Psoas muscle (tissue), 8 donors: ENCODE data around the gene HAPLN2. TPM values are rescaled to one million over a fixed set of nuclear protein-coding genes. Genes with fewer than 3 reads are reported as not detected.
A peak's percentile ranks its signal among the peaks of the same experiment; 100 is the strongest.

Source experiments
- ATAC-seq, 4 donors: fragments of 200-7000 bp; cut with Tn5 transposase; one replicate each; pipeline ENCODE4 v1.9.1; 2020; ENCODE audit warnings: moderate library complexity in 3 of 4, mild to moderate bottlenecking in 2 of 4
- DNase-seq, 2 donors: peaks; one replicate each; pipeline ENCODE4 v3.0.0-alpha.2; 2020
- H3K27ac ChIP-seq: fragments of 200-600 bp; one replicate; pipeline ENCODE4 v1.8.0; 2022
- H3K27me3 ChIP-seq, 3 donors: fragments of 200-600 bp in 1 of 3; one replicate each; pipeline versions ENCODE4 v1.6.1 to v1.8.0; 2013 to 2022; ENCODE audit warnings: low read length in 2 of 3, mild to moderate bottlenecking in 2 of 3, moderate library complexity in 1 of 3; ENCODE audit not compliant: insufficient read depth in 3 of 3
- H3K36me3 ChIP-seq, 2 donors: fragments of 200-600 bp in 1 of 2; one replicate each; pipeline versions ENCODE4 v1.6.1 to v1.8.0; 2013 to 2022; ENCODE audit warnings: low read depth in 1 of 2, mild to moderate bottlenecking in 1 of 2, moderate library complexity in 1 of 2; ENCODE audit not compliant: insufficient read depth in 1 of 2
- H3K4me1 ChIP-seq: fragments of 200-600 bp; one replicate; pipeline ENCODE4 v1.8.0; 2022
- H3K4me3 ChIP-seq: fragments of 200-600 bp; one replicate; pipeline ENCODE4 v1.8.0; 2022; ENCODE audit warnings: mild to moderate bottlenecking
- H3K9me3 ChIP-seq: fragments of 200-600 bp; one replicate; pipeline ENCODE4 v1.8.0; 2022
- WGBS, 3 donors: extraction: QIAGEN DNeasy Blood & Tissue Kit; methylation state at CpG; one replicate each; pipeline versions ENCODE4 v1.1.6 to v1.1.7; 2013; 5-methylcytosine and 5-hydroxymethylcytosine counted together
- intact Hi-C, 2 donors: fragments of 100-400 bp; cut with DNase I; formaldehyde crosslinking; loops; one replicate each; pipeline versions ENCODE4 v1.11.0 to v1.14.2; 2022
- polyA plus RNA-seq, 3 donors: library from polyadenylated mRNA; stranded (reverse); fragments of 200-250 nt; gene quantifications; one replicate each; pipeline ENCODE4 v1.2.3, GENCODE V29; 2013
- total RNA-seq, 4 donors: library from RNA; stranded (reverse); fragmentation: NEBNext Ultra II Directional in 2 of 4; extraction: Animal tissue kit (Norgen Biotek cat#: 25700) in 2 of 4; gene quantifications; one replicate each; pipeline versions ENCODE4 v1.2.1 to v1.2.4, GENCODE V29; 2021 to 2023
- TF ChIP-seq, protein P1 (sequence below): fragments of 200-600 bp; IDR thresholded peaks from one replicate; pipeline ENCODE4 v1.8.0; 2022; ENCODE audit warnings: antibody characterized with exemption
- donor health status: healthy with polysubstance abuse.
- donor health status: DM: no; HTN: no; CAD: no; lungs with moderate emphysema.
- donor health status: Bipolar disorder and iron deficiency.
- donor health status: healthy.
- donor health status: DM: yes; HTN: yes; CAD: no.
- donor health status: DM: no; HTN: no; CAD: no.
- donor health status: DM: no; HTN: no; CAD: no.
- donor health status: DM: yes; HTN: yes; CAD: no.

HAPLN2 gene
- total and polyA plus RNA-seq, 7 donors: 0.28 to 2.2 (median 0.61) TPM

DNA sequence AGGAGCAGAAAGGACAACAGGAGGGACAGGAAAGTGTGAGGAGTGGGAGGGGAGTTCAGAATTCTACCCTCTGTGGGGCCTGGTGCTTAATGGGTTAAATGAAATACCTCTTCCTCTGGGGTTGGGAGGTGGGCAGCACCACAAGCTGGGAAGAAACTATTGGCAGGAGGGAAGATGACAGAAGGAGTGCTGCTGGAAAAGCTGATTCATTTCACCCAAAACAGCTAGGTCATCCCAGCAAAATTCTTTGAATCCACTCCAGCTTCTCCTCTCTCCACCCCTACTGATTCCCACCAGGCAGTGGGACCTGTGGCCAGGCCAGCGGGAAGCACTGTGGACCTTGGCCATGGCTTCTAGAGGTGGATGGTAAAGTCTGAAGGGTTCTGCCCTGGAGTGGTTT lies 35.5 kb downstream of the HAPLN2 start:
- Histone ChIP-seq H3K4me1 (peaks cover 18% of the 10 kb centered on the region), H3K27me3 (peaks cover 0 to 43% (median 10%) of the 10 kb centered on the region in 3 donors), H3K9me3 (no peaks in the 10 kb centered on the region), H3K4me3 (no peak overlapping the region), H3K36me3 (no peaks in the 10 kb centered on the region), H3K27ac (no peak overlapping the region)
- intact Hi-C loops: no loop called here
- TF ChIP-seq, protein P1, sequence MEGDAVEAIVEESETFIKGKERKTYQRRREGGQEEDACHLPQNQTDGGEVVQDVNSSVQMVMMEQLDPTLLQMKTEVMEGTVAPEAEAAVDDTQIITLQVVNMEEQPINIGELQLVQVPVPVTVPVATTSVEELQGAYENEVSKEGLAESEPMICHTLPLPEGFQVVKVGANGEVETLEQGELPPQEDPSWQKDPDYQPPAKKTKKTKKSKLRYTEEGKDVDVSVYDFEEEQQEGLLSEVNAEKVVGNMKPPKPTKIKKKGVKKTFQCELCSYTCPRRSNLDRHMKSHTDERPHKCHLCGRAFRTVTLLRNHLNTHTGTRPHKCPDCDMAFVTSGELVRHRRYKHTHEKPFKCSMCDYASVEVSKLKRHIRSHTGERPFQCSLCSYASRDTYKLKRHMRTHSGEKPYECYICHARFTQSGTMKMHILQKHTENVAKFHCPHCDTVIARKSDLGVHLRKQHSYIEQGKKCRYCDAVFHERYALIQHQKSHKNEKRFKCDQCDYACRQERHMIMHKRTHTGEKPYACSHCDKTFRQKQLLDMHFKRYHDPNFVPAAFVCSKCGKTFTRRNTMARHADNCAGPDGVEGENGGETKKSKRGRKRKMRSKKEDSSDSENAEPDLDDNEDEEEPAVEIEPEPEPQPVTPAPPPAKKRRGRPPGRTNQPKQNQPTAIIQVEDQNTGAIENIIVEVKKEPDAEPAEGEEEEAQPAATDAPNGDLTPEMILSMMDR: no peak
- no peak for DNase-seq
- 61 to 75% (median 64%) methylated on average over 1 of the region's 1 CpG for WGBS, 3 donors
- ATAC-seq: no peak

DNA sequence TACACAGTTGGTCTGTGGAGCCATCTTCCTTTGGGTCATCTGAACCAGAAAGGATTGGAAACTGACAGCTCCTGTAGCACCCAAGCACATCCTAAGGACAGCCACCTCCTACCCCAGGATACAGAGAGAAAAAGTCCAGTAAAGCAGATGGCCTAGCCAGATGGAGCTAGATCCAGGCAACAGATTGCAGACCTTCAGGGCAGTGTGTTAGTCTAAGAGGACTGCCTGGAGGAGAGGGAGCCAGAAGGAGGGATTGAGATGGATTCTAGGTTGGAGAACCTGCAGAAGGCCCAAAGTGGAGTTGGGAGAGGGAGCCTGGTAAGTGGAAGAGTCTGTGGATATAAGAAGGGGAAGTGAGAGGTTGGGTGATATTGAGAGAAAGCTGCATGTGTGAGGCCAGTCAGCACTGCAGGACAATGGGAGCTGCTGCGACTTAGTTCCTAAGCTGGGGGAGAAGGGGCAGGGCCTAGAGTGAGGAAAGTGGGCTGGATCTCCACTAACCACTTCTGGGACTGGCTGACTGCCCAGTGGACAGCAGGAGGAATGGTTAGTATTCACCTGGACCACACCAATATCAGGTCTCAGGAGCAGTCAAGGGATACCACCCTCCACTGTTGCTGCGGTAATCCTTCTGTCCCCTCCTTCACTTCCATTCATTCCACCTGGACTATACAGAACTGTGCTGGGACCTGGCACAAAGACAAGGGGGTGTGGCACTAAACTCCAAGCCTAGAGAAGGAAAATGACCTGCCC lies 36.1 kb downstream of the HAPLN2 start:
- DNase-seq: no peak
- WGBS, 3 donors: 41 to 61% (median 48%) methylated on average over 2 of the region's 2 CpGs
- Histone ChIP-seq H3K4me1 (peaks cover 22% of the 10 kb centered on the region), H3K27me3 (peaks cover 0 to 38% (median 8%) of the 10 kb centered on the region in 3 donors), H3K36me3 (no peaks in the 10 kb centered on the region), H3K4me3 (no peak overlapping the region), H3K9me3 (no peaks in the 10 kb centered on the region), H3K27ac (no peak overlapping the region)
- ATAC-seq: no peak
- intact Hi-C loops: no loop called here
- TF ChIP-seq, protein P1: no peak

DNA sequence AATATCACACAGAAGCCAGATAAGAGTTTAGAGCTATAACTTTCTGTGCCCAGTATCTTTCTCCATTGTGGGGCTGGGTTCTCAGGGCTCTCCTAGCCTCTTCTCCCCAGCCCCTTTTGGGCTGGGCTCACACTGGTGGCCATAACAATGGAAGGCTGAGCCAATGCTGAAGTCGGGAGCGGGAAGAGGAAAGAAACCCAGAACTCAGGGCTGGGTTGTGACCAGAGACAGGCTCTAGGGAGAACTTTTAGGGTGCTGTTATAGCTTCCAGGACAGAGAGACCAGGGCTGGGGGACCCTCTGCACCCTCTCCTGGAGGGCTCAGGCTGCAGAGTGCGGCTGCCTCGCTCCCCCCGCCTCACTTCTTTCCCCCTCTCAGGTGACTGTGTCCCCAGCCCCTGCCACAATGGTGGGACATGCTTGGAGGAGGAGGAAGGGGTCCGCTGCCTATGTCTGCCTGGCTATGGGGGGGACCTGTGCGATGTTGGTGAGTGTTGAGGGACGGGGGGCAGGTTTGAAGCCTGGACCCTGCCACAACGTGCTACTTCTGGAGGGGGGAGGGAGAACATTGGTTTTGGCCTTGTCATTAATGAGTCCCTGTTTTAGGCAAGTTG lies 36.8 kb downstream of the HAPLN2 start:
- ATAC-seq (no peak), DNase-seq (no peak)
- Histone ChIP-seq H3K4me3 (no peak overlapping the region), H3K36me3 (no peaks in the 10 kb centered on the region), H3K9me3 (no peaks in the 10 kb centered on the region), H3K27me3 (peaks cover 0 to 31% (median 6%) of the 10 kb centered on the region in 3 donors), H3K4me1 (peaks cover 28% of the 10 kb centered on the region), H3K27ac (no peak overlapping the region)
- TF ChIP-seq, protein P1: no peak
- intact Hi-C loops: loop anchor here in 1 of 2 donors (2.0 kb wide), 1 partner anchor 29 kb away; no protein-coding TSS in a partner anchor
- WGBS, 3 donors: 61 to 70% (median 70%) methylated on average over 9 of the region's 9 CpGs

DNA sequence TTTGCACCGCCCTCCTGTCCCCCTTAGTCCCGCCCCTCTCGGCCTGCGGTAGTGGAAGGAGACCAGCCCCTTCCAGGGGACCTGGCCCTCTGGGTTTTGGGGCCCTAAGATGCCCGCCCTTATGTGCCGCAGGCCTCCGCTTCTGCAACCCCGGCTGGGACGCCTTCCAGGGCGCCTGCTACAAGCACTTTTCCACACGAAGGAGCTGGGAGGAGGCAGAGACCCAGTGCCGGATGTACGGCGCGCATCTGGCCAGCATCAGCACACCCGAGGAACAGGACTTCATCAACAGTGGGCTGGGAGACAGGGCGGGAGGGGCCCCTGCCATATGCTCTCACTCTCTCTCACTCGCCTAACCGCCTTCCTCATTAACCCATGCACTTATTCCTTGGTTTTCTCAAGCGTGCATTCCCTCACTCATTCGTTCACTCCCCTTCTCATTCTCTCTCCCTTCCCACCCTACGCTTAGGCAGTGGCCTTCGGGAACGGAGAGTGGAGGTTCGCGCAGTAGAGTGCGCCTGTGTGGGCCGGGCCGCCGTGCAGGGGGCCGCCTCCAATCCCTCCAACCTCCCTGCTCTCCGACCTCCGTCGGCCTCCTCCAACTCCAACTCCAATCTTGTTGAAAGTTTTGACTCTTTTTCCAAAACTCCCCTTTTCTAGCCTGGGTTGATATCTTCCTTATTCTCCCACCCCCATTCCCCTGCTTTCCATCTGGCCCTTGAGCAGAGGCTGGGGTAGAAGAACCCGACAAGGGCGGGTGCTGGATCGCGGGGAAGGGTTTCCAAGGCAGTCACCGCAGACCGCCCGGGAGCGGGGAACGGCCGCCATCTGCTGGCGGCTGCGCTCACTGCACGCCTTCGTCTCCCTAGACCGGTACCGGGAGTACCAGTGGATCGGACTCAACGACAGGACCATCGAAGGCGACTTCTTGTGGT lies 37.9 kb downstream of the HAPLN2 start:
- ATAC-seq (peak; percentile 26 to 61 (median 40)), DNase-seq (peak; percentile 82 to 89)
- TF ChIP-seq, protein P1: peak; percentile 98
- 2% methylated on average over 52 to 54 of the region's 54 CpGs for WGBS, 3 donors
- Histone ChIP-seq H3K27ac (no peak overlapping the region), H3K4me1 (peaks cover 38% of the 10 kb centered on the region), H3K4me3 (peak overlapping the region; percentile 56), H3K9me3 (no peaks in the 10 kb centered on the region), H3K27me3 (peaks cover 0 to 23% (median 6%) of the 10 kb centered on the region in 3 donors), H3K36me3 (no peaks in the 10 kb centered on the region)
- intact Hi-C loops: loop anchor here (1.0 to 2.0 kb wide), 2 partner anchors 30 to 31 kb away; no protein-coding TSS in a partner anchor
